IPS-18c (cell line): Measurements from ENCODE around the gene SCTR.

Experiments
- H3K4me3 ChIP-seq: 2 replicates; pipeline ENCODE4 v1.7.0; 2013; ENCODE audit warnings: low read depth, mild to moderate bottlenecking, low read length, moderate library complexity; ENCODE audit not compliant: insufficient read depth
- H3K9me3 ChIP-seq: one replicate; pipeline ENCODE4 v1.6.1; 2013; ENCODE audit warnings: mild to moderate bottlenecking, low read length, moderate library complexity; ENCODE audit not compliant: control insufficient read depth, insufficient read depth

SCTR gene

DNA sequence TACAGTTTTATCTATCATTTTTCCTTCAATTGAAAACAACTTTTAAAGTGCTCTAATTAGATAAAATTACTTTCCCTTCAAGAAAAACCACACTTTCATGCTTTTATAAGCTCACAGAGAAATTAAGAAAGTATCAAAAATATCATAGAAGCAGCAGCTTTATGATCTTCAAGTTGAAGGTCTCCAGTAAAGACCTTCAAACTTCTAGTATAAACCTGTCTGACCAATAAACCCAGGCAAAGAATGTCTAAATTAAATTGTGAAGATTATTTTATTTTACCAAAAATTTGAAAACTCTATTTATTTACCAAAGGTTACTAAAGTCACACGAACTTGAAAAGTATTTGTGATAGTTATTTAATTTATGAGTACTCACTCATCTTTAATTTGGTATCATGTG, 9.3 kb upstream of the SCTR start:
- Histone ChIP-seq H3K9me3 (peaks cover 2% of the 10 kb centered on the region), H3K4me3 (no peak overlapping the region)

DNA sequence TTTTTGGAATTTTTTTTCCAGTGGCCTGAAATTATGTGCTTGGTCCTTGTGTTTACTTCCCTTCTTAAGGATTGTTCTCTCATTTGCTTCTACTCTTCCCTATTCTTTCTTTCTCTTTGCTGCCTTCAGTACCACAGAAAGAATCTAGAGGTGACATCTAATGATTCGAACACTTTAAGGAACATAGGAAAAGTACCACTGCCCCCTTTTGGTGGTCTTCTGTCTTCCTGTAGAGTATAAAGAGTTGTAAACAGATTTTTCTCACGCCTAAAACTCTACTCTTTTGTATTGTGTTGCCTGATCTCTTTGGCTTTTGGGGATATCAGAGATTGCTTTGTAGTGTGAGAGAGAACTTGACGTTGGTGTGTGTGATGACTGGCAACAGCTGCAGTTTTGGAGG, 7.0 kb upstream of the SCTR start:
- no peak overlapping the region for H3K4me3 ChIP-seq
- H3K9me3 ChIP-seq, result peaks cover 2% of the 10 kb centered on the region

DNA sequence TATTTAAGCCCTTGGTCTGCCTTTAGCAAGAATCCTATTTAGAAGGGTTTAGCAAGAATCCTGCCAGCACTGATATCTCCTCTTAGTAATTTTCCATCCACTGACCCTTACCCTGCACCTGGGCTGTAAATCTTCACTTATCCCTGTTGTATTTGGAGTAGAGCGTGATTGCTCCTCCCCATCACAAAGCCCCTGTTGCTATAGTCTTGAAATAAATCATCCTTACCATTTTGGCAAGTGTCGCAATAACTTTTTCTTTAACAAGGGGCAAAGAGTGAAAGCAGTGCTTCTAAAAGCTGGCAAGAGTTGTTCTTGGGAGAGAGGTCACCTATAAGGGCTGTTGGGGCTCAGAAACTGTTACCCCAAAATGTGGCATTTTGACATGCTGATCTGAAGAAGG, 3.7 kb upstream of the SCTR start:
- Histone ChIP-seq H3K9me3 (no peaks in the 10 kb centered on the region), H3K4me3 (no peak overlapping the region)

DNA sequence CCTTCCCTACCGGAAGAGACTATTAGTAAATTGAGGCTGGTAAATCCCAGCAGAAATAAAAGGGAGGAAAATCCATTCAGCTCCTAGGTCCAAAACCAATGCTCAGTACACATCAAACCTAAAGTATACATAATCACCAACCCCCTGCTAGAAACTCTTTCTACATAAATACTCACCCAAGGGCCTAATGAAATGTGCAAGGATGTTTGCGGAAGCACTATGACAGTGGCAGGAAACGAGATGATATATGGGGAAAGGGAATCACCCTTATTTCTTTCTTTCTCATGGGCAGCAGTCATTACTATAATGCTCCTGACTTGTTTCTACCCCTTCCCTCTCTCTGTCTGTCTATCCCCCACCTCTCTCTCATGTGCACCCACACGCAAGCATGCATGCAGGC, 1.3 kb upstream of the SCTR start:
- H3K4me3 ChIP-seq, result no peak overlapping the region
- no peaks in the 10 kb centered on the region for H3K9me3 ChIP-seq

DNA sequence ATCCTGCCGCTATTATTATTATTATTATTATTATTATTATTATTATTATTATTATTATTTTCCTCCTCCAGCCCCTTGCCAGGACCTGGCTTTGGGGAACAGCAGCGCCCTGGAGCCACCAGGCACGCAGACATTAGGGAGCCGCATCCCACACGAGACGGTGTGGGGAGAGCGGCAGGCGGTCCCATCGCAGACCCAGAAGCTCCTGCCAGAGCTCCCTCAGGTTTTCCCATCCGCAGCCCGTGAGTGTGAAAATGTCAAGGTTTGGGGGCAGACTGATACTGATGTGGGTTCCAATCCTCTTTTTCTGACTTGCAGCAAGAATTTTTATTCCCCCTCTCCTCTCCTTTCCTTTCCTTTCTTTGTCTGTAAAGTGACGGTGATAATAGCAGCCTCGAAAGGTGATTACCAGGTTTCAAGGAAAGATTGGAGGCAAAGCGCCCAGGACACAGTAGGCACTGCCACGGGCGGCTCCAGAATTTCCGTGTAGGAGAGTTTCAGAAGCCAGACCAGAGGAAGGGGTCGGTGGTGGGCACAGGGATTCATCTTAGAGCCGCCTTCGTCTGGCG, 816 bp downstream of the SCTR start:
- H3K9me3 ChIP-seq, result no peaks in the 10 kb centered on the region
- peak overlapping the region; percentile 58 for H3K4me3 ChIP-seq

DNA sequence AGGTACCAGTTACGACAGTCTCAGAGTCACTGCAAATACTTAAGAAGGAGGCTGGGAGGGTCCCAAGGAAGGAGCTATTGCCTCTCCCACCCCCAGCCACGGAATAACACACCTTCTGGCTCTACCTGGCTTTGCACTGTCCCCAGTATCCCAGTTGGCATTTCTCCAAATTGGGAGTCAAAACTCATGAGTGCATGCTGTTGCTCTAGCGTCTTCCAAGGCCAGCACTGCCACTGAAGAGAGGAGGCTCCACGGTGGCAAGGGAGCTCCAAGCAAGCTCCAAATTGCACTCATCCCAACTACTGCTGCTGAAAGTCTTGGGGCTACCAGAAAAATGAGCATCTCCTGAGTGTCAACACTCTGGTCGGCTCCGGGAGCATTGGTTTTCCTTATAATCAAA, 1.6 kb downstream of the SCTR start:
- Histone ChIP-seq H3K4me3 (no peak overlapping the region), H3K9me3 (no peaks in the 10 kb centered on the region)

DNA sequence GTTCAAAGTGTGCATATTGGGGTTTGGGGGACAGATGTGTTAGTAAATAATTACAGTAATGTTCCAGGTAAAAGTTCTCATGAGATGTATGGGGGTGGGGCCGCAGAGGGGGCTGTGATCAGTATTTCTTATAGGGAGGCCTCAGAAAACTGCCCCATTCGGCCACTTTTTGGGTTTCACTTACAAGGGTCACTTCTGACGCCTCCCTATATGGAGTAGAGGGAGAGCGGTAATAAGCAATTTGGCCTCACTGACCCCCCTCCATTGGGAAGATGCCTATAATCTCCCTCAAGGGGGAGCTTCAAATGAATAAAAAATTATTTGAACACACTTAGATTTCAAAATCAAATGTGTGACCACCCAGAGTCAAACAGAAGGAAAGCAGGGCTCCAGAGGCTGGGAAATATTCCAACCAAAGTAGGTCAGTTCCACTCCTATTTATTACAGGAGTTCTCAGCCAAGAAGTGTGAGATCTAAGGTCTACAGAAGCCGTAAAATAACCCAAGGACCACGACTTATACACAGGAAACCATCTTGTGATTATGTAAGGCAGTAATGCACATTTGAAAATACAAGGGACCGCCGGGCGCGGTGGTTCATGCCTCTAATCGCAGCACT, 2.7 kb downstream of the SCTR start:
- H3K4me3 ChIP-seq, result no peak overlapping the region
- no peaks in the 10 kb centered on the region for H3K9me3 ChIP-seq

DNA sequence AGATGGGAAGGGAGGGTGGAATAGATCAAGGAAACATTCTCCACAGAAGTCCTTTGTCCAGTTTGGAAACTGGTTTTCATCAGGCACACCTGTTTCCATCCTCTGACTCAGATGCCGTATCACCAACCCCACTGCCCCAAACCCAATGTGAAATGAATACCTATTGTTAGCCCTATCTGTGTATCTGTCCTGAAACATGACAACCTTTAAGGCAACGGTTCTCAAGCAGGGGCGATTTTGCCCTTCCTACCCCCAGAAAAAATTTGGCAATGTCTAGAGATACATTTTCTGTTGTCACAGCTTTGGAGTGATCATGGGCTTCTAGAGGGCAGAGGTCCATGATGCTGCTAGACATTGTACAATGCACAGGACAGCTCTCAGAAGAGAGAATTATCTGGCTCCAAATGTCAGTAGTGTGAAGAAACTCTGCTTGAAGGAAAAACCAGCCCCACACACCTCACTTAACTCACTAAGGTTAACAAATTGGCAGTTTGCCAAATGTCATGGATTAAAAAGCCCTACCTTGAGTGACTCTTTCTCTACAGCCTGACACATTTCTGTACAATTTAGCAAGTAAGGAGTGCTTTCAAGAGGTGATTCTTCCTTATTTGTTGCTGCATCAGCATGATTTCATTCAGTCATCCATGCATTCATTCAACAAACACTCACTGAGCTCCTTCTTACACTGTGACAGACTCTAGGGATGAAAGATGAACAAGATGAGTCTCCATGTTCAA, 3.4 kb downstream of the SCTR start:
- H3K9me3 ChIP-seq, result no peaks in the 10 kb centered on the region
- no peak overlapping the region for H3K4me3 ChIP-seq

DNA sequence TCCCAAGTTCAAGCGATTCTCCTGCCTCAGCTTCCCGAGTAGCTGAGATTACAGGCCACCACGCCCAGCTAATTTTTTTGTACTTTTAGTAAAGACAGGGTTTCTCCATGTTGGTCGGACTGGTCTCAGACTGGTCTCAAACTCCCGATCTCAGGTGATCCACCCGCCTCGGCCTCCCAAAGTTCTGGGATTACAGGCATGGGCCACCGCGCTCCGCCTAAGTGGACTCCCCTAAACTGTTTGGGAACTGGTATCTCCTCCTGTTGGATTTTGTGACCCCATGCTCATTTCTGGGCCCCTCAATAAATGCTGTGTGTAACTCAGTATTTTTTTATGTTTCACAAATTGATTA, 5.2 kb downstream of the SCTR start:
- Histone ChIP-seq H3K4me3 (no peak overlapping the region), H3K9me3 (no peaks in the 10 kb centered on the region)

DNA sequence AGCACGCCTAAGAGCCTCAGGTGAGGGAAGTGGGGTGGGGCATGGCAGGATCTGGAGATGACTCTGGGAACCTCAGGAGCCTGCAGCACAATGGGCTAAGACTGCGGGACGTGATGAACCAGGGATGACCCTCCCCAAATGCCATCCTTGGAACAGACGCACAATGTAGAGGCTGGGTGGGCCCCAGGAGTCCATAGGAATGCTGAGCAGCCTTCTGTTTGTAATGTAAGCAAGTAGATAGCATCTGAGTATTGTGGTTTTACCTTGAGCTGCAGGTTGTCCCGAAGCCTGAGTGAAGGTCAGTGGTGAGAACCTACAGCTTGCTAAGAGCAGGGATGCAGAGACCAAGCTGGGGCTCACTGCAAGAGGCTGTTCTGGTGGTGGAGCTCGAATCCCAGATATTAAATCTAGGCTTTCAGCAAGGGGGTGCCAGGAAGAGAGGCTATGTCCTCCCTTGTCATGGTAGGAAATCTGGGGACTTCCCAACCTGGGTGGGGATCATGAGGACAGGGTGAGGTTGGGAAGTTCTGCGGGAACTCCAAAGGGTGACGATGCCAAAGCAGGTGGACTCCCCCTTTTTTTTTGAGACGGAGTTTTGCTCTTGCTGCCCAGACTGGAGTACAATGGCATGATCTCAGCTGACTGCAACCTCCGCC, 5.8 kb downstream of the SCTR start:
- Histone ChIP-seq H3K4me3 (no peak overlapping the region), H3K9me3 (no peaks in the 10 kb centered on the region)

DNA sequence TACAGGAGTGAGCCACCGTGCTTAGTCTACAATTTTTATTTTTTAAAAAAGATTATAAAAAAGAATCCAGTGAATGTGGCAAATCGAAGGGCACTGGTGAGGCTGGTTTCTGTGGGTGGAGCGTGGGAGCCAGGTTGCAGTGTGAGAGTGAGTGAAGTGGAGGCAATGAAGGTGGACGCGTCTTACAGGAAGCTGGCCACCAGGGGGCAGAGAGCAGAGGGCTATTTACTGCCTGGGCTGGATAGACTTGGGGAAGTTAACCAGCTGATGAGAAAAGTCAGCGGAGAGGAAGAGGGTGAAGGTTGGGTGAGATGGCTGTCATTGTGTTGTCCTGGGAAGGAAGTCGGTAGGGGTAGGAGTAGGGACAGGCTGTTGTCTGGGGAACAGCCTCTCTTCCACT, 6.8 kb downstream of the SCTR start:
- H3K9me3 ChIP-seq, result no peaks in the 10 kb centered on the region
- no peak overlapping the region for H3K4me3 ChIP-seq

DNA sequence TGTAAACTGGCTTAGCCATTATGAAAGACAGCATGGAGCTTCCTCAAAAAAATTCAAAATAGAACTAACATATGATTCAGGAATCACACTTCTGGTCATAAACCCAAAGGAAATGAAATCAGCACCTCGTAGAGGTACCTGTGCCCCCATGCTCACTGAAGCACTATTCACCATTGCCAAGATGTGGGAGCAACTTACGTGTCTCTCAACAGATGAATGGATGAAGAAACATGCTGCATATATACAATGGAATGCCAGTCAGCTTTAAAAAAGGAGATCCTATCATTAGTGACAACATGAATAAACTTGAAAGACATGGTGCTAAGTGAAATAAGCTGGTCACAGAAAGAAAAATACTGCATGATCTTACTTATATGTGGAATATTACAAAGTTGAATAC, 8.2 kb downstream of the SCTR start:
- H3K9me3 ChIP-seq, result no peaks in the 10 kb centered on the region

DNA sequence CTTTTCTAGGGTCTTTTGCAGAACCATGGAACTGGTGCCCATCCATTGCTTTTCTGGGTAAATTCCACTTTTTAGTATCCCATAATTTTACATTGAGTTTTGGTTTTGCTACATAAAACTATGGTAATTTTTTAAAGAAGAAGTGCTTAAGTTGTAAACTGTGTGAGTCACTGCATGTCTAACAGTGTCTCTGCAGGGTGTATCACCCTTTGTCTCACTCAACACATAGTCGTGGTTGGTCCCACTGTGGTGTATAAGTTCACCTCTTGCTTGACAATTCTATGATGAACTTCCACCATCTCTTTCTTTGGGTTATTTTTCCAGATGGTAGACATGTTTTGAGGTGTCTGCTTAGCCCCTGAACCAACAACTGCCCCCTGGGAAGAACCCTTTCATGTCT, 10.5 kb downstream of the SCTR start:
- H3K9me3 ChIP-seq, result no peaks in the 10 kb centered on the region
- no peak overlapping the region for H3K4me3 ChIP-seq

More for the DNA sequence above, 8.2 kb downstream of the SCTR start:
- no peak overlapping the region for H3K4me3 ChIP-seq

DNA sequence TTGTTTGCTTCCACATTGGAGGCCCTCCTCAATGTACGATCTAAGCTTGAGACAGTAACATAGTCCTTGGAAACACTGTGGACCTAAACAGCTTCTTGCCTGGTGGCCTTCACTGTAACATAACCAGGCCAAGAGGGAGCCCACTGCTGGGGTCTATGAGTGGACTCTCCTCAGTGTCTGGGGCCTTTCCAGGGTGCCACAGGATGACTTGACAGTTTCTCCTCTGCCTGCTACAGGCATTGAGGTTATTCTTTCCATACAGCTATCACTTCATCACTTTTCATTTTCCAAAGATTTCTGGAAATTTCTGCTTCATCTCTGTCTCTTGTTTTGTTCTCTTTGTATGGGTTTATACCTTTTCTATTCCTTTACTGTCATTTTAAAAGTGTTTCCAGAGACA, 11.3 kb downstream of the SCTR start:
- no peak overlapping the region for H3K4me3 ChIP-seq
- H3K9me3 ChIP-seq, result no peaks in the 10 kb centered on the region

DNA sequence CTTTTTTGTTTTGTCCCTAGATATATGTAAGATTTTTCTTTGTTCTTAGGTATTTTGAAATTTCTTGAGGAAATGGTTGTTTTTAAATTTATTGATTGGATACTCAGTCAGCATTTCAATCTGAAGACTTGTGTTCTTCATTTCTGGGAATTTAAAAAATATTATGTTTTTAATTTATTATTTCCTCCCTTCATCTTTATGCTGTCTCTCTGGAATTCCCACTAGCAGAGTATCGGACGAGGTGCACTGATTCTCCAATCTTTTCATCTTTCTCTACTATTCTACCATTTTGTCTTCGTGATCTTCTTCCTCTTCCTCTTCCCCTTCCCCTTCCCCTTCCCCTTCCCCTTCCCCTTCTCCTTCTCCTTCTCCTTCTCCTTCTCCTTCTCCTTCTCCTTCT, 12.3 kb downstream of the SCTR start:
- H3K4me3 ChIP-seq, result no peak overlapping the region
- no peaks in the 10 kb centered on the region for H3K9me3 ChIP-seq

DNA sequence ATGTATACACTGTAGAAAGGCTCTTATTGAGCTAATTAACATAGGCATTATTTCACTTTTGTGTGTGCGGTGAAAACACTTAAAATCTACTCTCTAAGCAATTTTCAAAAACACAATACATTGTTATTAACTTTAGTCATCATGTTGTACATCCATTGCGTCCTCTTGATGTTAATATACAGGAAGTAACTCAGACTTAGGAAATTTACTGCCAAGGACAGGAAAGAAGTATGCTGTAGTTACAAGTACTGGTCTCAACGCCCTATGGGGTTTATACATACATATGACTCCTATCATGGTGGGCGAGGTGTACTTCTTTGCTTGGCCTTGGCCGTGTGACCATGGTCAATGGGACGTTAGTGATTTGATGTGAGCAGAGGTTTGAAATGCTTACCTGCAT, 15.5 kb downstream of the SCTR start:
- no peaks in the 10 kb centered on the region for H3K9me3 ChIP-seq
- H3K4me3 ChIP-seq, result no peak overlapping the region

DNA sequence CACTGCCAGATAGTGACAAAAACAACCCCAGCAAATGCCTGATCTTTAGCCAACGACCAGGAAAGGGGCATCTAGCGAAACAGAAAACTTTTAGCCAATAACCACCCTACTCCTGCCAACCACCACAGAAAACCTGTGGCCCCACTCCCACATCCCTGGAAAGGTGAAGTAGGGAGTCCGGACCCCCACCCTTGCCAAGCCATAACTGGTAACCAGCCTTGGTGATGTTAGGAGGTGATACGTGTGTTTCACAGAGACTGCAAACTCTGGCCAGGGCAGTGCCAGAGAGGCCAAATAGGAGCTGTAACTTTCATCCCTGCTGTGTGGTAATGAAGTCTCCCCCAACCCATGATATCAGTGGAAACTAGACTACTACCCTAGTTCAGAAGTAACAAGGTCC, 27.6 kb downstream of the SCTR start:
- H3K9me3 ChIP-seq, result peaks cover under 1% of the 10 kb centered on the region
- H3K4me3 ChIP-seq, result no peak overlapping the region

DNA sequence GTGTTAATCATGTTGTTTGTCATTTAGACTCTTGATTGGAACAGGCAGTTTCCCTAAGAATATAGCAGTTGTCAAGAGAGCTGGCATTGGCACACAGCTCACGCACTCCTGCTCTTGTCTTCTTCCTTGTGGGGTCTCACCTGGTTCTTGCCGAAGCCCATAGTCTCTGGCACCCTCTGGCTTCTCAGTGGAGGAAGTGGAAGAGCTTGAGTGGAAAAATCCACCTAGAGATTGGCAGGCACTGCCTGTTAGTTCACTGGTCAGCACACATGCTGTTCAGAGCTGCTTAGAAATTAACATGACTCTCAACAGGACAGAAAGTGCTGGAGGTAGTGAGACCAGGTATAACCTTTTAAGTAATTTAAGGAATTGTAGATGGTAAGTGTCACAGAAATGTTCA, 28.3 kb downstream of the SCTR start:
- H3K9me3 ChIP-seq, result no peaks in the 10 kb centered on the region
- H3K4me3 ChIP-seq, result no peak overlapping the region
